GM19193 (cell line): Measurements from ENCODE around the gene SCUBE1.

Experiments
- POLR2A ChIP-seq: IDR thresholded peaks from 4 replicates; pipeline ENCODE4 v1.6.1; 2011; ENCODE audit not compliant: insufficient read depth, insufficient read length; ENCODE audit errors: extremely low read depth

SCUBE1 gene

DNA sequence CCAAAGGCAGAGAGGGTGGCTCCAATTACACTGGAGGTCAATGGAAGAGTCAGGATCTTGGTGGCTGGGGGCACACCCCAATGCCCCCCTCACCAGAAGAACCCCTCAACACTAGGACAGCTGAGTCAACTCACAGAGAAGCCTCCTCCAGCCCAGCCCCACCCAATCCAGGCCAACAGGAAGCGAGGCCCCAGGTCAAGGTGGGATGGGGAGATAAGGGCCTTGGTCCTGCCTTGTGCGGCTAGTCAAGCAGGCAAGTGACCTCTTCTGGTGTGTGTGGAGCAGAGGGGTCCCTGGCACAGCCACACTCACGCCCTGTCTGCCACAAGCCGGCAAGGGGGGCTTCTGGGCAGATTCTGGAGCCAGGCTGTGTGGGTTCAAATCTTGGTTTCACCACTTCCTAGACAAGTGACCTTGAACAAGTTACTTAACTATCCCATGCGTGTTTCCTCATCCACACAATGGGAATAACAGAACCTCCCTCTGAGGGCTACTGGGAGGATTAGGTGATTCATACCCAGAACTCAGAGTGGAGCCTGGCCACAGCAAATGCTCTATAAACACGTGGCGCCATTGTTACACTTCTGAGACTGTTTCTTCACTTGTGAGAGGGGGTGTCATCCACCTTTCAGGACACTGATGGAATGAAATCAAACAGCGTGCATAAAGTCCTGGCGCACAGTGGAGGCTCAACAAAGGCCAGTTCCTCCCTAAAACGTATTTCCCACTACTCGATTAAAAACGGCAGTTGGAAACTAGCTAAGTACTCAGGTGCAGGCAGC is 159.5 kb downstream of the SCUBE1 start:
- no peak for TF ChIP-seq POLR2A

DNA sequence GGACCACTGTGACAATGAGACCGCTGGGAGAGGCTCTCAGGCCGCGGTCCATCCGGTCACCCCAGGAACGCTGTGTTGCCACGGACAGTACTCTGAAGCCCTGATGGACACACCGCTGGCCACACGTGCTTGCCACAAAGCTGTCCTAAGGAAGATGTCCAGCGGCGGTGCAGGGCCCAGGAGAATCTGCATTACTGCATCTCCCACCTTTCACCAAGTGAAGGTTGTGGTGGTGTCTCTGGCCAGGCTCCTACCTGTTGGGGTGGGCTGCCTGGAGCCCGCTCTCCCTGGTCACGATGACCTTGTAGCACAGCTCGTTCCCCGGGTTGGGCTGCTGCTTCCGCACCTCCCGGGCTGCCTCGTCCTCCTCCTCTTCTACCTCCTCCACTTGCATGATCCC is 160.4 kb downstream of the SCUBE1 start:
- TF ChIP-seq POLR2A, result peak; percentile 13

DNA sequence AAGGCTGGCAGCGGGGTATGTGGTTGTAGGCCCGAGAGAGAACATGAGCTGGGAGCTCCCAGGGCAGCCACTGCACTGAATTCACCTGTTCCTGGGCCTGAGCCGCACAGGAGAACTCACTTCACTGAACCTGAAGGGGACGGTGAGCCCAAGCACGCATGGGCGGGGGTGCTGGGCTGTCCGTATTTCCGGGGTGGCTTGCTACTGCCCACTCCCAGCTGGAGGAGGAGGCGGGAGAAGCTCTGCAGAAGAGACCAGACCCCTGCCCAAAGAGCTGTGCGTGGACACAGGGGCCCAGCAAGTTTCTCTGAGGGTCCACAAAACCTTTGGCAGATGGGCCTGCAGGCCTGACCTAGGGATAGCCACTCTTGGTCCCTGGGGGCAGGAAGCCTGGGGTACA is 161.1 kb downstream of the SCUBE1 start:
- TF ChIP-seq POLR2A, result no peak

- no peak for TF ChIP-seq POLR2A
Observed at GRCh38 chr22:43181321-43182076, 161.7 kb downstream of the SCUBE1 start.

- TF ChIP-seq POLR2A, result no peak
Observed at GRCh38 chr22:43180670-43181069, 162.5 kb downstream of the SCUBE1 start.

DNA sequence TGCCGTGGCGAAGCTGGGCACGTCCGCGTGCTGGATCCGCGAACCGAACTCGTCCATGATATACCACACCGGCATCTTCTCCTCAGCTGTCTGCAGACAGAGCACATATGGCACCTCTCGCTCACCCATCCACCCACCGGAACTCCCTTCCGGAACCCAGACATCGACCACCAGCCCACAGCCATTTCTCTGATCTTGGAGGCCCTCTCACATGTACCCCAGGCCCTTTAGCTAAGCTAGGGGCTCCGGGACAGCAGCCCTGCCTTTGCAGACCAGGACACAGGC is 163.3 kb downstream of the SCUBE1 start:
- TF ChIP-seq POLR2A, result no peak

GRCh38 chr22:43179146-43179910 is 163.8 kb downstream of the SCUBE1 start:
- TF ChIP-seq POLR2A, result no peak

DNA sequence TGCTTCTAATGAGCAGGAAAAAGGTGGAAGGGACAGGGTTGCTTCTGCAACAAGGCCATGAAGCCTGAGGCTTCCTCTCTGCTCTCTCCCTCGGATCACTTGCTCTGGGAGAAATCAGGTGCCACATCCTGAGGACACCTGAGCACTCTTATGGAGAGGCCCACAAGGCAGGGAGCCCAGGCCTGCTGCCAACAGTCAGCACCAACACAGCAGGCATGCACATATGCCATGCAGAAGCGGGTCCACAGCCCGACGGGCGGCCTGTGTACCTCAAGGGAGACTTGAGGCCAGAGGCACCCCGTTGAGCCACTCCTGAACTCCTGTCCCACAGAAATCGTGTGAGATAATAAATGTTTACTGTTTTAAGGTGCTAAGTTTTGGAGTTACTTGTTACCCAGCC is 165.7 kb downstream of the SCUBE1 start:
- TF ChIP-seq POLR2A, result no peak

GRCh38 chr22:43176090-43176489 is 167.1 kb downstream of the SCUBE1 start:
- no peak for TF ChIP-seq POLR2A

- no peak for TF ChIP-seq POLR2A
Observed at GRCh38 chr22:43174941-43175531, 168.1 kb downstream of the SCUBE1 start.

GRCh38 chr22:43173976-43174720 is 169.0 kb downstream of the SCUBE1 start:
- TF ChIP-seq POLR2A, result no peak

- TF ChIP-seq POLR2A, result no peak
Observed at GRCh38 chr22:43173566-43173965, 169.6 kb downstream of the SCUBE1 start.

- TF ChIP-seq POLR2A, result no peak
Observed at GRCh38 chr22:43172191-43172590, 171.0 kb downstream of the SCUBE1 start.

DNA sequence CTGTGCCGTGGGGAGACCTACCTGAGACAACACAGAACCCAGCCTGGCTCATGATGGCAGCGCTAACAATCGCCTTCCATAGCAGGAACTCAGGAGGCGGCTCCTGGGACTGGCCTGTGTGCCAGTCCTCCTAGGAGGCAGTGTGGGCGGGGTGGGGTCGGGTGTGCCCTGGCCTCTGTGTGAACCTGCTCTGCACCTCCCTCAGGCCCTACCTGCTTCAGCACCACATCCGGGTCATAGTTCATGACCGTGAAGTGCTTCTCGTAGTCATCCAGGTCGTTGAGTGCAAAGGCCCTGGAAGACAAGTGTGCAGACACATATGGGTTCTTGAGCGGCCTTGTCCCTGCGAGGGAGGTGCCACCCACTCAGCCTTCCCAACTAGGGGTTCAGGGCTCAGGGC is 171.6 kb downstream of the SCUBE1 start:
- no peak for TF ChIP-seq POLR2A
